Ovary (tissue), 3 donors: ENCODE results near the gene POLA1.

Source experiments
- CTCF ChIP-seq, 3 donors: fragments of 450-650 bp in 2 of 3; fragments of 200-600 bp in 1 of 3; IDR thresholded peaks; one replicate each; pipeline versions ENCODE4 v1.5.1 to v1.8.0; 2016 to 2022; ENCODE audit warnings: antibody characterized with exemption in 3 of 3, mild to moderate bottlenecking in 1 of 3
- POLR2A ChIP-seq: fragments of 450-650 bp; IDR thresholded peaks from one replicate; pipeline ENCODE4 v1.6.1; 2017; ENCODE audit warnings: antibody characterized with exemption, mild to moderate bottlenecking, moderate library complexity
- donor health status: DM: no; HTN: no; CAD: no.

- TF ChIP-seq CTCF (IDR thresholded peaks at IDR 0.05) = no peak
- no peak for TF ChIP-seq POLR2A
Observed at GRCh38 chrX:25029288-25029825, 335.6 kb downstream of the POLA1 start.
